Embryonic facial prominence (tissue), 1 donor: ENCODE data around the gene RAPGEF4.

Source experiments
- DNase-seq: peaks from one replicate; pipeline ENCODE4 v3.0.0-alpha.2; 2016; ENCODE audit errors: extremely low spot score

RAPGEF4 gene

DNA sequence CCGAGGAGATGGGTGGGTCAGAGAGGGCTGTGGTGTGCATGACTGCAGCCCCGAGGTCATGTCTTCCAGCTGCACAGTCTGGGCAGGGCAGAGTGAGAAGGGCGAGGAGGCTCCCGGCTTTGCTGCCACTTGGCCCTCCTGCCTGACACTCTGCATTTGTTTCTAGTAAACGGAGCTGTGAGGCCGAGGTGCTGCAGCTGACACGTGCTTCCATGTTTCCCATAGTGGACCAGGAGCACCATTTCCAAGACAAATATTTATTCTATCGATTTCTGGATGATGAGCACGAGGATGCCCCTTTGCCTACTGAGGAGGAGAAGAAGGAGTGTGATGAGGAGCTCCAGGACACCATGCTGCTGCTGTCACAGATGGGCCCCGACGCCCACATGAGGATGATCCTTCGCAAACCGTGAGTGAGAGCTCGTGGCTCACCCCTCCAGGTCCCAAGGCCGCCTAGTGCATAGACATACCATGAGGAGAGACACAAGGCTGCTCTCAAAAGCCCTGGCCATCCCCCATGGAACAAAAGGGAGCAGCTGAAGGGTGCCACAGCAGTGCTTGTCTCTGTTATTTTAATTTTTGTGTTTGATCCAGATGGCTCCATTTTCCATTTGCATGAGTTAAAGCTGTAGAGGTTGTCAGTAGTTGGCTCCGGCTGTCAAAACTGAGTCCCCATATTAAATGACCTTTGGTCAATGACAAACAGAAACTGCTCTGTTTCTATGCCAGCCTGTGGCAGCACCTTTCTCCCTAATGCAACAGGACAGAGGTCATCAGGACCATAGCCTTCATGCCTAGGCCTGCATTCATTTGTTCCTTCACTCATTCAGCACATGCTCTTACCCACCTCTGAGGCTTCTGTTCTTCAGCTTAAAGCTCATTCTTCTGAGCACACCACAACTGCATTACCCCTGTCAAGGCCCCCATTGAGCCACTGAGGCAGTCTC lies 231.7 kb downstream of the RAPGEF4 start:
- no peak for DNase-seq

- no peak for DNase-seq
These were observed 232.4 kb downstream of the RAPGEF4 start for GRCh38 chr2:172968061-172968469.

- DNase-seq, result no peak
These were observed 233.5 kb downstream of the RAPGEF4 start for GRCh38 chr2:172969166-172969565.

DNA sequence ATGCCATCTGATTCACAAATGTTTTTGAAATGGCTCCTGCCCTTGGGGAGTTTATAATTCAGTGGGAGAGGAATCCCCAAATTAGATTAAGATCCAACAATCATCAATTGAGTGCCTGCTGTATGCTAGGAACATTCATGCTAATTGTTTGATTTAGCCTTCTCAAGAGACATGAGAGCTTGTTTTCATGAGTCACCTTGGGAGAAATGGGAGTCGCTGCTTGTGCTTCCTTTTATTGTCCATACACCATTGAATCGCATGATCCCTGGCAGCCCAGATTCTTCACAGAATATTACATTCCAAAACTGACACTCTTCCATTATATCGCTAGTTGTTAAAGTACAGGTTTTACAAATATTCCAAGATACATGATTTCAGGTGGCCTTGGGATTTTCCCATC lies 234.0 kb downstream of the RAPGEF4 start:
- DNase-seq, result no peak

DNA sequence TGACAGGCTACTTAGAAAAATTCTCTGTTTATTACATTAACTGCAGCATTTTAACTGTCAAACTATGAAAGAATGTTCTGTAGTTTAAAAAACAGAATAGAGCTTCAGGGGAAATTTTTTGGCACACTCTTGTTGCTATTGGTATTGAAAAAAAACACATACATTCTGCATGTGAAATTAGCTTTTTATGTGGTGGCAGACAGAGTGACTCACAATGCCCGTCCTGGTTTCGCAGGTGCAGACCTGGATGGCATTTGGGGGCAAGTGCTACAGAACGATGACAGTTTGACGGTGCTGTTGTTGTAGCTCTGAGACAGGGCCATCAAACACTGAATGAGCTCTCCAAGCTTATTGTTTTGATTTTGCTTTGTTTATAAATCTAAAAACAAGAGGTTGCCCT lies 235.0 kb downstream of the RAPGEF4 start:
- DNase-seq, result peak; percentile 14

DNA sequence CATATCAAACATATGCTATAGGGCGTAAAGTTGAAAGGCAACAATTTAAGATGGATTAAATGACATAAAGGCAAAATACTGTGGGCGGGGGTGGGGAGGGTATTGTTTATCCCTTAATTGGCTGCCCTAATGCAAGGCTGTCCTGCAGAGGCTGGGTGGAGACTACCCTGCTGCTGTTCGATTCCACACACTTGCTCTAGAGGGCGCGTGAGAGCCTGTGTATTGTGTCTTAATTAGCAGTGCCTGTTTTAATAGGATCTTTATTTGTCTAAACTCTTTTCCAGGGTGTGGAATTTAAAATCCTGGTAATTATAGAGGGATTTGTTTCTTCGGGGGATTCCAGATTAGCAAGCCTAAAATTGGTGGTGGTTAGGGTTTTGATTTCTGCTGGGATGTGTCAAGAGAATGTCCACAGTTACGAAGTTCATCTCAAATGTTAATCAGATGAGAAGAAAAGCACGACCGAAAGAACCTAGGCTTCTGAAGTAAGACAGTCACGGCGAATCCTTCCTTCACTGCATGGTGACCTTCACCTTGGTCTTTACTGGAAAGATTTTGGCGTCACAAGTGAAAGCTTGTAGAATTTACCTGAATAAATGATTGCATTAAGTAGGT lies 236.5 kb downstream of the RAPGEF4 start:
- no peak for DNase-seq

- DNase-seq, result no peak
These were observed 239.1 kb downstream of the RAPGEF4 start for GRCh38 chr2:172974762-172975161.

GRCh38 chr2:172976116-172976515 lies 240.5 kb downstream of the RAPGEF4 start:
- DNase-seq, result no peak

GRCh38 chr2:172976816-172977215 lies 241.2 kb downstream of the RAPGEF4 start:
- no peak for DNase-seq

DNA sequence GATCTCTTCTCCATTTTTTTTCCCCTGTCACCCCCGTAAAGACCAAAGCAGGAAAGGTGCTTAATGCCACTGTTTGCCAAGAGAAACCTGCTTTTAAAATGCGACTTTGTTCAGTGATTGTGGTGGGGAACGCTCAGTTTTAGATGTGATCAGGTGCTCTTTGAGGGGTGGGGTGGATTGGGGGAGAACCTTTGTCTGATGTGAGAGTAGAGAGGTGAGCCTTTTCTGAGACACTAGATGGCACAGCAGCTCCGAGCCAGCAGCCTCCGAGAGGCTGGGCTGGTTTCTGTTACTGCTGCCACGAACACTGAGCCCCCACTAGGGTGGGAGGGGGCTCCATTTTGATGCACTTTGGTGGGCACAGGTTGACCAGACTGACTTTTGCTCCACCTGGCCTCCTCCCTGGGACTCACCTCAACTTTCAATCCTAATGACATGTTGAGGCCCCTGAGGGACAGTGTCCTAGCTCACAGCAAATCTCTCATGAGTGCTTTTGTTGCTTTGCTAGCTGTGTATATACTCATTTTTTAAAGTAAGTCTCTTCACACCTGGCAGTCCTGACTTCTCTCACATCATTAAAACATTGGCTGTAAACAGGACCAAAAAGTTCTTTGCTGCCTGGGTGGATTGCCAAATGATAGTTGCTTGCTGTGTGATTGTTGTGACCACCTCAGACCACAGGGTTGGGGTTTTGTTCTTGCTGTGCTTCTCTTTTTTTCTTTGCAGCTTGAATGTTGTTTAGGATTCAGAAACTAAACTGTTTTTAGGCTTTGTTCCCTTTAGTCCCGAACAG lies 241.8 kb downstream of the RAPGEF4 start:
- DNase-seq, result no peak

DNA sequence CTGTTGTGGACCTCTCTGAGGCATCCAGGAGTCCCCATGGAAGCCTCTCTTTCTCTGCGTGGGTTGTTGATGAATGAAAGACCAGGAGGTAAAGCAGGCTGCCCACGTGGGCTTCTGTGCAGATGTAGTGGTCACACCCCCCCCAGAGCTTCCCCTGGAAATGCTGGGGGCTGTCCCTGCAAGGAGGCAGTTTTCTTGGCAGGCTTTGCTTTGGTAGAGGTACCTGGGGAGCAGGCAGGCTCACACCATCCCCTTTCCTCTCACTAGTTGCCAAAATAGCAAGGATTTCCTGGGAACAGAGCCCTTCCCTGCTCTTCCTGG lies 242.4 kb downstream of the RAPGEF4 start:
- no peak for DNase-seq

DNA sequence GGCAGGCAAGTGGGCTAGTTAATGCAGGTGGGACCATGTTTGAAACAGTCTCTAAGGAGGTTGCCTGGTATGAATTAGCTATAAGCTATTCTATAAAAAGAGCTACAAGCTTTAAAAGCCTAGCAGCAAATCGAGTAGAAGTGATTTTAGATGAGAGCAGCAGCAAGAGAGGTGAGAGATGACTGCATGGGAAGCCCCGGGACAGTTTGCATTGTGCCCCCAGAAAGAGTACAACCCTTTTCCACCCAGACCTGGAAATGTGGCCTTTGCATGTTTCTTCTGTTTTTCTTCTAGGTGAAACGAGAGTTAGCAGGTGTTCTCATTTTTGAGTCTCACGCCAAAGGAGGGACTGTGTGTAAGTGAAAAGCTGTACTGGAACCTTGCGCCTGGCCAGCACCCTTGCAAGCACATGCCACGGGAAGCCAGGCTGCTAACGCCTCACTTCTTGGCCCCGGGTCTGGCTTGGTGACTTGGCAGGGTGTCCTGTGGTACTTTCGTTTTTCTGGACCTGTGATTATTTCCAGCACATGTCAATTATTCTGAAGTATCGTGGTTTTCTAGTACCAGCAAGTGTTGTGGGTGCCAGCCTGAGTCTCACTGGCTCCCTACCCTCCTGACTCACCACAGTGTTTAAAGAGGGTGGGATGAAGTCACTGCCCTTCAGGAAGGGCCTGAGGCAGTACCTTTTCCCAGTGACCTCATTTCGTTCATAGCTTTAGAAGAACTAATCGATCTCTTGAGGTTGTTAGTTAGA lies 249.7 kb downstream of the RAPGEF4 start:
- DNase-seq, result no peak

GRCh38 chr2:172986040-172986439 lies 250.4 kb downstream of the RAPGEF4 start:
- no peak for DNase-seq

- DNase-seq, result no peak
These were observed 253.1 kb downstream of the RAPGEF4 start for GRCh38 chr2:172988728-172989127.

GRCh38 chr2:172991031-172991430 lies 255.4 kb downstream of the RAPGEF4 start:
- DNase-seq, result no peak

GRCh38 chr2:172993139-172993538 lies 257.5 kb downstream of the RAPGEF4 start:
- no peak for DNase-seq

- DNase-seq, result no peak
These were observed 258.5 kb downstream of the RAPGEF4 start for GRCh38 chr2:172993931-172994717.

DNA sequence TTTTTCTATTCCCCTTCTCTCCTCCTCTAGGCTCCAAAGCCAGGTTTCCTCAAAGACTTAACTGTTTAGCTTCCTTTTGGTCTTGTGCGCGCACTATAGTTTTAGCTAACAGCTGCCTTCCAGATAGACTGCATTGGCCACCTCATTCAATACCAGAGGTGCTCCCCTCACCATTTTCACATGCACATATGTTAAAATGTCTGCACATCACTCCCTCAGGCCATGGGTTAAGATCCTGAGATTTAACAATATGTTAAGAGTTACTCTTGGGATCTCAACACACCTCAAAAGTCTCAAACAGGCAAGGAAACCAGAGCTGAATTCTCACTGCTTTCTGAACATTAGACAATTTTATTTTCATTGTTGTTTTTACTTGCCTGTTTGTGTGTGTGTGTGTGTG lies 259.2 kb downstream of the RAPGEF4 start:
- no peak for DNase-seq

- DNase-seq, result peak; percentile 43
These were observed 259.9 kb downstream of the RAPGEF4 start for GRCh38 chr2:172995323-172996244.
